ENCODE data around the gene GAGE12F.
"Not testable (repeated sequence)": the region's sequence is repeated elsewhere in the genome, so short reads cannot be mapped to it uniquely, and the experiment has no call there.

Gene GAGE12F, protein sequence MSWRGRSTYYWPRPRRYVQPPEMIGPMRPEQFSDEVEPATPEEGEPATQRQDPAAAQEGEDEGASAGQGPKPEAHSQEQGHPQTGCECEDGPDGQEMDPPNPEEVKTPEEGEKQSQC

DNA sequence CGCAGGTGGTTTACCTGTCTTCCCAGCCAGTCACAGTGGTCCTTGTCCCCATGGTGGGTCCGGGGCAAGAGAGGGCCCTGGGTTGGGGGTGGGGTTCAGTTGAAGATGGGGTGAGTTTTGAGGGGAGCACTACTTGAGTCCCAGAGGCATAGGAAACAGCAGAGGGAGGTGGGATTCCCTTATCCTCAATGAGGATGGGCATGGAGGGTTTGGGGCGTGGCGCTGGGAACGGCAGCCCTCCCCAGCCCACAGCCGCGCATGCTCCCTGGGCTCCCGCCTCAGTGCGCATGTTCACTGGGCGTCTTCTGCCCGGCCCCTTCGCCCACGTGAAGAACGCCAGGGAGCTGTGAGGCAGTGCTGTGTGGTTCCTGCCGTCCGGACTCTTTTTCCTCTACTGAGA, at the start of gene GAGE12F:
TSS of gene GAGE12F (plus strand) at position 301 of the 400 bp plus-strand sequence. CDS start 1,155 bp downstream, outside the sequence.
- not testable (repeated sequence) for DNase-seq (ENCODE audit: low spot score)

DNA sequence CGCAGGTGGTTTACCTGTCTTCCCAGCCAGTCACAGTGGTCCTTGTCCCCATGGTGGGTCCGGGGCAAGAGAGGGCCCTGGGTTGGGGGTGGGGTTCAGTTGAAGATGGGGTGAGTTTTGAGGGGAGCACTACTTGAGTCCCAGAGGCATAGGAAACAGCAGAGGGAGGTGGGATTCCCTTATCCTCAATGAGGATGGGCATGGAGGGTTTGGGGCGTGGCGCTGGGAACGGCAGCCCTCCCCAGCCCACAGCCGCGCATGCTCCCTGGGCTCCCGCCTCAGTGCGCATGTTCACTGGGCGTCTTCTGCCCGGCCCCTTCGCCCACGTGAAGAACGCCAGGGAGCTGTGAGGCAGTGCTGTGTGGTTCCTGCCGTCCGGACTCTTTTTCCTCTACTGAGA, 28.8 kb upstream of the GAGE12F start, which contains the start of gene GAGE12C:
TSS of gene GAGE12C (plus strand) at position 301 of the 400 bp plus-strand sequence. CDS start 1,155 bp downstream, outside the sequence.
- DNase-seq (ENCODE audit: low spot score): not testable (repeated sequence)

DNA sequence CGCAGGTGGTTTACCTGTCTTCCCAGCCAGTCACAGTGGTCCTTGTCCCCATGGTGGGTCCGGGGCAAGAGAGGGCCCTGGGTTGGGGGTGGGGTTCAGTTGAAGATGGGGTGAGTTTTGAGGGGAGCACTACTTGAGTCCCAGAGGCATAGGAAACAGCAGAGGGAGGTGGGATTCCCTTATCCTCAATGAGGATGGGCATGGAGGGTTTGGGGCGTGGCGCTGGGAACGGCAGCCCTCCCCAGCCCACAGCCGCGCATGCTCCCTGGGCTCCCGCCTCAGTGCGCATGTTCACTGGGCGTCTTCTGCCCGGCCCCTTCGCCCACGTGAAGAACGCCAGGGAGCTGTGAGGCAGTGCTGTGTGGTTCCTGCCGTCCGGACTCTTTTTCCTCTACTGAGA, 19.2 kb upstream of the GAGE12F start, which contains the start of gene GAGE12D:
TSS of gene GAGE12D (plus strand) at position 301 of the 400 bp plus-strand sequence. CDS start 1,155 bp downstream, outside the sequence.
- DNase-seq (ENCODE audit: low spot score): not testable (repeated sequence)

DNA sequence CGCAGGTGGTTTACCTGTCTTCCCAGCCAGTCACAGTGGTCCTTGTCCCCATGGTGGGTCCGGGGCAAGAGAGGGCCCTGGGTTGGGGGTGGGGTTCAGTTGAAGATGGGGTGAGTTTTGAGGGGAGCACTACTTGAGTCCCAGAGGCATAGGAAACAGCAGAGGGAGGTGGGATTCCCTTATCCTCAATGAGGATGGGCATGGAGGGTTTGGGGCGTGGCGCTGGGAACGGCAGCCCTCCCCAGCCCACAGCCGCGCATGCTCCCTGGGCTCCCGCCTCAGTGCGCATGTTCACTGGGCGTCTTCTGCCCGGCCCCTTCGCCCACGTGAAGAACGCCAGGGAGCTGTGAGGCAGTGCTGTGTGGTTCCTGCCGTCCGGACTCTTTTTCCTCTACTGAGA, 9.7 kb upstream of the GAGE12F start, which contains the start of gene GAGE12E:
TSS of gene GAGE12E (plus strand) at position 301 of the 400 bp plus-strand sequence. CDS start 1,155 bp downstream, outside the sequence.
- DNase-seq (ENCODE audit: low spot score): not testable (repeated sequence)

DNA sequence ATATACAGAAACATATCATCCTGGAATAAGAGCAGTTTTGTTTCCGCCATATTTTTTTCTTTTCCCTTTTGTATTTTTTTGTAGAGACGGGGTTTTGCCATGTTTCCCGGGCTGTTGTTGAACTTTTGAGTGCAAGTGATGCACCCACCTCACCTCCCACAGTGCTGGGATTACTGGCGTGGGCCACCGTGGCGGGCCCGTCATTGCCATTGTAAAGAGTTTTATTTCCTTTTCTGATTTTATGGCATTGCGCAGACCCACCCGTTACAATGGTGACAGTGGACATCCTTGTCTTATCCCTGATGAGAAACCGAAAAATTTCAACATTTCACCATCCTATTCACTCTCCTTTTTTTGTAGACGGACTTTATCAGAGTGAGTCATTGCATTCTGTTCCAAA, 8.1 kb downstream of the GAGE12F start:
- not testable (repeated sequence) for DNase-seq (ENCODE audit: low spot score)

DNA sequence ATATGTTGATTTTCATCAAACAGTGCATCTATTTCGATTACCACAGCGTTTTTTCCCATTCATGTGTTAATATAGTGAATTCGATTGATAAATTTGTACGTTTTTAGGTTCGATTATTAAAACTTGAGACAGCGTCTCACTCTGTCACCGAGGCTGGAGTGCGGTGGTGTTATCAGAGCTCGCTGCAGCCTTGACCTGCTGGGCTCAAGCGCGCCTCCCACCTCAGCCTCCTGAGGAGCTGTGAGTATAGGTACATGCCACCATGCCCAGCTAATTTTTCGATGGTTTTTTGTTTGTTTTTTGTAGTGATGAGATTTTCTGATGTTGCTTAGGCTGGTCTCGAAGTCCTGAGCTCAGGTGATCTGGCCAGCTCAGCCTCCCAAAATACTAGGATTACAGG, 8.5 kb downstream of the GAGE12F start:
- DNase-seq (ENCODE audit: low spot score): not testable (repeated sequence)

DNA sequence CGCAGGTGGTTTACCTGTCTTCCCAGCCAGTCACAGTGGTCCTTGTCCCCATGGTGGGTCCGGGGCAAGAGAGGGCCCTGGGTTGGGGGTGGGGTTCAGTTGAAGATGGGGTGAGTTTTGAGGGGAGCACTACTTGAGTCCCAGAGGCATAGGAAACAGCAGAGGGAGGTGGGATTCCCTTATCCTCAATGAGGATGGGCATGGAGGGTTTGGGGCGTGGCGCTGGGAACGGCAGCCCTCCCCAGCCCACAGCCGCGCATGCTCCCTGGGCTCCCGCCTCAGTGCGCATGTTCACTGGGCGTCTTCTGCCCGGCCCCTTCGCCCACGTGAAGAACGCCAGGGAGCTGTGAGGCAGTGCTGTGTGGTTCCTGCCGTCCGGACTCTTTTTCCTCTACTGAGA, 9.5 kb downstream of the GAGE12F start, which contains the start of gene GAGE12G:
TSS of gene GAGE12G (plus strand) at position 301 of the 400 bp plus-strand sequence. CDS start 1,155 bp downstream, outside the sequence.
- not testable (repeated sequence) for DNase-seq (ENCODE audit: low spot score)

DNA sequence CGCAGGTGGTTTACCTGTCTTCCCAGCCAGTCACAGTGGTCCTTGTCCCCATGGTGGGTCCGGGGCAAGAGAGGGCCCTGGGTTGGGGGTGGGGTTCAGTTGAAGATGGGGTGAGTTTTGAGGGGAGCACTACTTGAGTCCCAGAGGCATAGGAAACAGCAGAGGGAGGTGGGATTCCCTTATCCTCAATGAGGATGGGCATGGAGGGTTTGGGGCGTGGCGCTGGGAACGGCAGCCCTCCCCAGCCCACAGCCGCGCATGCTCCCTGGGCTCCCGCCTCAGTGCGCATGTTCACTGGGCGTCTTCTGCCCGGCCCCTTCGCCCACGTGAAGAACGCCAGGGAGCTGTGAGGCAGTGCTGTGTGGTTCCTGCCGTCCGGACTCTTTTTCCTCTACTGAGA, 19.0 kb downstream of the GAGE12F start, which contains the start of gene GAGE12H:
TSS of gene GAGE12H (plus strand) at position 301 of the 400 bp plus-strand sequence. CDS start 1,155 bp downstream, outside the sequence.
- DNase-seq (ENCODE audit: low spot score): not testable (repeated sequence)

DNA sequence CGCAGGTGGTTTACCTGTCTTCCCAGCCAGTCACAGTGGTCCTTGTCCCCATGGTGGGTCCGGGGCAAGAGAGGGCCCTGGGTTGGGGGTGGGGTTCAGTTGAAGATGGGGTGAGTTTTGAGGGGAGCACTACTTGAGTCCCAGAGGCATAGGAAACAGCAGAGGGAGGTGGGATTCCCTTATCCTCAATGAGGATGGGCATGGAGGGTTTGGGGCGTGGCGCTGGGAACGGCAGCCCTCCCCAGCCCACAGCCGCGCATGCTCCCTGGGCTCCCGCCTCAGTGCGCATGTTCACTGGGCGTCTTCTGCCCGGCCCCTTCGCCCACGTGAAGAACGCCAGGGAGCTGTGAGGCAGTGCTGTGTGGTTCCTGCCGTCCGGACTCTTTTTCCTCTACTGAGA, 28.6 kb downstream of the GAGE12F start, which contains the start of gene GAGE2A:
TSS of gene GAGE2A (plus strand) at position 301 of the 400 bp plus-strand sequence. CDS start 1,155 bp downstream, outside the sequence.
- DNase-seq (ENCODE audit: low spot score): not testable (repeated sequence)

DNA sequence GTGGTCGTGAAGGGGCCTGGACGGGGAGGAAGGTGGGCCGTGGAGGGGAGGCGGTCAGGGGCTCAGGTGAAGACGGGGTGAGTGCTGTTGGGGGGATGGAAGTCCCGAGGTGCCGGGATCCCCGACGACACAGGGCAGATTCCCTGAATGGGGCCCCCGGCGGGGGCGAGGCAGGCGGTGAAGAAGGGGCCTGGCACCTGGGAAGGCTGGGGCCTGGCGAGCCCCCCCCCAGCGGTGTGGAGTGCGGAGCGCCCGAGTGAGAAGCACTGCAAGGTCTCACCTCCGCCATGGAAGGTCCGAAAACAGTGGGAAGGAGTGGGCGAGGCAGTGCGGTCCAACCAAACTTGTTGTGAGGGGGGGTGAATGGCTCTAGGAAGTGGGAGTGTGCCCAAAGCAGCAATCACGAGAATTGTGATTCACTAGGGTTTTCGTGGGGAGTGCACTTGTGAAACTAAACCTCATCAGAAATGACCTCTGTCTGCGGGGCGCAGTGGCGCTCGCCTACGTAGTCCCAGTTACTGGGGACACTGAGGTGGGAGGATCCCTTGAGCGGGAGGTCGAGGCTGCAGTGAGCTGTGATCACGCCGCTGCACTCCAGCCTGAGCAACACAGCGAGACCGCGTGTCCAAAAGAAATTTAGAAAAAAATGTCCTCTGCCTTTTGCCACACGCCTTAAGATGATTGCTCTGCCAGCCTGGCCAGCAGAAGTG, 29.3 kb downstream of the GAGE12F start:
- not testable (repeated sequence) for DNase-seq (ENCODE audit: low spot score)

DNA sequence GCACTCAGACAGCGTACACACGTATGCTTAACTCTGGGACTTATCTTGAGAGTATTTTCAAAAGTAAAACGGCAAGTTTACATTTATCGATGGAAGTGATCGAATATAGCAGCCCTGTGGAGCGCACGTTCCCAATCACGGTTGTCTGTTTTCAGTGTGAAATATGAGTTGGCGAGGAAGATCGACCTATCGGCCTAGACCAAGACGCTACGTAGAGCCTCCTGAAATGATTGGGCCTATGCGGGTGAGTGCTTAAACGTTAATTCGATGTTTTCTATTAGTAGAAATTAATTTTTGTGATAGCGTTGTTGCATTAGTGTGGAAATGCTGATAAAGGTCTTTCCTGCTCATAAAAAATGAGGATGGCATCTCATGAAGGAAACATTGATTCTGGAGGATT, 29.8 kb downstream of the GAGE12F start:
- DNase-seq (ENCODE audit: low spot score): not testable (repeated sequence)

DNA sequence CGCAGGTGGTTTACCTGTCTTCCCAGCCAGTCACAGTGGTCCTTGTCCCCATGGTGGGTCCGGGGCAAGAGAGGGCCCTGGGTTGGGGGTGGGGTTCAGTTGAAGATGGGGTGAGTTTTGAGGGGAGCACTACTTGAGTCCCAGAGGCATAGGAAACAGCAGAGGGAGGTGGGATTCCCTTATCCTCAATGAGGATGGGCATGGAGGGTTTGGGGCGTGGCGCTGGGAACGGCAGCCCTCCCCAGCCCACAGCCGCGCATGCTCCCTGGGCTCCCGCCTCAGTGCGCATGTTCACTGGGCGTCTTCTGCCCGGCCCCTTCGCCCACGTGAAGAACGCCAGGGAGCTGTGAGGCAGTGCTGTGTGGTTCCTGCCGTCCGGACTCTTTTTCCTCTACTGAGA, 38.1 kb downstream of the GAGE12F start, which contains the start of gene GAGE1:
TSS of gene GAGE1 (plus strand) at position 301 of the 400 bp plus-strand sequence. CDS start 1,155 bp downstream, outside the sequence.
- not testable (repeated sequence) for DNase-seq (ENCODE audit: low spot score)

DNA sequence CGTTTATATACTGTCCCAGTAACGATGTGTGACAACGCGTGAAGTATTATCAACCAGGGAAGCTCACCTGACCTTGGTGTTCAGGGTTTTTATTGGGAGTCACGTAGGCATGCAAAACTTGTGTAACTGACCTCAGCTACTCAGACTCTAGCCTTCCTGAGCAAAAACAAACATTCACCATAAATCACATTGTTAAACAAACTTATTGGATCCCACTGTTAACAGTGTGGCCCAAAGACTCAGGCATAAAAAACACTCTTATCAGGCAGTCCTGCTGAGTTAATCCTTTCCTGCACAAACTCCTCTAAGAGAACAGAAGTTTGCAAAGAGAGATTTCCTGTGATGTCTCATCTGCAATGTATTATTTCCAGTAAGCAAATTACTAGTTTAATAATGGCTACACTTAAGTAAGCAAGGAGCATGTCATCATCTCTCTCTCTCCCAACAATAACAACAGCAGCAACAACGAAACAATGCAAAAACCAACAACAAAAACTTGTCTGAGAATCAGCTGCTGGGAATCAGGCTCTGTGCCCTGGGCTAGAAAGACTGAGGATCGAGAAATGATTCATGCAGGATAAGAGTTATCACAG, 50.2 kb downstream of the GAGE12F start:
- no peak for DNase-seq (ENCODE audit: low spot score)

All from hepatic stellate cell (primary cell).